ENCODE measurements around the gene NCKAP5L. TPM values are rescaled to one million over a fixed set of nuclear protein-coding genes. Genes with fewer than 3 reads are reported as not detected.

Gene NCKAP5L
- total RNA-seq, 1 donor from 2014 or later: 64.3 TPM

DNA sequence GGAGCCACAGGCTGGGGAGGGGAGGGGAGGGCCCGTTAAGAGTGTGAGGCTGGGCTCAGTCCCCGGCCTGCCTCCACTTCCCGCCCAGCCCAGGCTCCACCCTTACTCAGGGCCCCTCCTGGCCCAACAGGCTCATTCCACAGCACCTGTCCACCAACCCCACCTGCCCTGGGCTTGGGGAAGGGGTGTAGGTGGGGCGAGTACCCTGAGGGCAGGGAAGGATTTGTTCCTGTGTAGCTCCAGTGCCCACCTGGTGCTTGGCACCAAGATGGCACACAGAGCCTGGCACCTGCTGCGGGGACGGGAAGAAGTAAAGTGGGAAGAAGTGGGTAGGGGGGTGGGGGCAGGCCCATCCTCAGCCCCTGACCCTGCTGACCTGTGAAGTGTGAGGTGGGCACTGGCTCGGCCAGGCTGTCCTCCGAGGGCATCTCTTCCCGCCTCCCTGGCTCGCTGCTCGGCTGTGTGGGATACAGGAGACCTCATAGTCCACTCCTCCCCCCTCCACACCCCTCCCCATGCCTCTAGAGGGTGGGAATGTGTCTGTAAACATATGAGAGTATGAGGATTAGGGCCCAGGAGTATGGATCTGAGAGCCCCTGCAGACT lies 35.1 kb downstream of the NCKAP5L start:
- no peaks in the 10 kb centered on the region for H3K36me3 Mint-ChIP-seq (ENCODE audit: unreplicated experiment)
- no peak overlapping the region for H3K4me3 Mint-ChIP-seq (ENCODE audit: unreplicated experiment)
- no peaks in the 10 kb centered on the region for H3K4me1 Mint-ChIP-seq (ENCODE audit: low read depth, unreplicated experiment)
- TF ChIP-seq, protein P1, sequence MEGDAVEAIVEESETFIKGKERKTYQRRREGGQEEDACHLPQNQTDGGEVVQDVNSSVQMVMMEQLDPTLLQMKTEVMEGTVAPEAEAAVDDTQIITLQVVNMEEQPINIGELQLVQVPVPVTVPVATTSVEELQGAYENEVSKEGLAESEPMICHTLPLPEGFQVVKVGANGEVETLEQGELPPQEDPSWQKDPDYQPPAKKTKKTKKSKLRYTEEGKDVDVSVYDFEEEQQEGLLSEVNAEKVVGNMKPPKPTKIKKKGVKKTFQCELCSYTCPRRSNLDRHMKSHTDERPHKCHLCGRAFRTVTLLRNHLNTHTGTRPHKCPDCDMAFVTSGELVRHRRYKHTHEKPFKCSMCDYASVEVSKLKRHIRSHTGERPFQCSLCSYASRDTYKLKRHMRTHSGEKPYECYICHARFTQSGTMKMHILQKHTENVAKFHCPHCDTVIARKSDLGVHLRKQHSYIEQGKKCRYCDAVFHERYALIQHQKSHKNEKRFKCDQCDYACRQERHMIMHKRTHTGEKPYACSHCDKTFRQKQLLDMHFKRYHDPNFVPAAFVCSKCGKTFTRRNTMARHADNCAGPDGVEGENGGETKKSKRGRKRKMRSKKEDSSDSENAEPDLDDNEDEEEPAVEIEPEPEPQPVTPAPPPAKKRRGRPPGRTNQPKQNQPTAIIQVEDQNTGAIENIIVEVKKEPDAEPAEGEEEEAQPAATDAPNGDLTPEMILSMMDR (IDR thresholded peaks at IDR 0.05; ENCODE audit: partially characterized antibody, unreplicated experiment): no peak
- no peak overlapping the region for H3K27ac Mint-ChIP-seq (ENCODE audit: unreplicated experiment)
- peaks cover 4% of the 10 kb centered on the region for H3K9me3 Mint-ChIP-seq (ENCODE audit: unreplicated experiment)
- no peak for DNase-seq
- peaks cover 6% of the 10 kb centered on the region for H3K27me3 Mint-ChIP-seq (ENCODE audit: unreplicated experiment)

DNA sequence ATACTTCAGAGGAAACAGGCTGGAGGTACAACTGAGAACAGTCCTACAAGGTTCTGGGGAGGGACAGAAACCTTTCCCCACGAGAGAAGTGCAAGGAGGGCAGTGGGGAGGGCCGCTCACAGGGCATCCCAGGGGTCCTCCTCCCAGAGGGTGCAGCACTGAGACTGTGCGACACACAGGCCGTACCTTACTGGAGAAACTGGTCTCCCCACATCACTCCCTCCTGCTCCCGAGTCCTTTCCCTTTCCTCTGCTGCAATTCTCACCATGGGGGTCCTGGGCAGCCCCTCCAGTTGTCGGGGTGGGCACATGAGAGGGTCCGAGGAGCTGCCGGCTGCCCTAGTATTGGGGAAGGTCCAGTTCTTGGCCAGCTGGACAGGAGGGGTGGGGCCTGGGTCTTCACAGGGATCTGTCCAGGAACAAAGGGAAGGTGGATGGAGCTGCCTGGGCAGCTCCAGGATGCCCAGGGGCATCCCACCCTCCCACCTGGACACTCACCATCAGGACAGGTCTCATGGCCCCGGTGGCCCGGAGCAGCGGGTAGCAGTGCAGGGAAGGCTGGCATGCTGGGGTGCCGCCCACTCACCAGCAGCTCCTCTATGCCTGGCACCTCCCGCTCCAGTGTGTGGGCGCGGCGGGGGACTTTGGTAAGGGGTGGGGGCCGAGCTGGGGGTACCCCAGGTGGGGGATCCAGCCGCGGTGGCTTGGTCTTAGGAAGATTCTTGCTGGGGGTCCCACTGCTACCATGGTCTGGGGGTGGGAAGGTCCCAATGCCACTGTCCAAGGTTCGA lies 35.8 kb downstream of the NCKAP5L start:
- peaks cover 5% of the 10 kb centered on the region for H3K36me3 Mint-ChIP-seq (ENCODE audit: unreplicated experiment)
- H3K27ac Mint-ChIP-seq (ENCODE audit: unreplicated experiment): no peak overlapping the region
- no peak for DNase-seq
- H3K27me3 Mint-ChIP-seq (ENCODE audit: unreplicated experiment): peaks cover 6% of the 10 kb centered on the region
- TF ChIP-seq, protein P1 (IDR thresholded peaks at IDR 0.05; ENCODE audit: partially characterized antibody, unreplicated experiment): no peak
- no peaks in the 10 kb centered on the region for H3K4me1 Mint-ChIP-seq (ENCODE audit: low read depth, unreplicated experiment)
- peaks cover 8% of the 10 kb centered on the region for H3K9me3 Mint-ChIP-seq (ENCODE audit: unreplicated experiment)
- H3K4me3 Mint-ChIP-seq (ENCODE audit: unreplicated experiment): no peak overlapping the region

DNA sequence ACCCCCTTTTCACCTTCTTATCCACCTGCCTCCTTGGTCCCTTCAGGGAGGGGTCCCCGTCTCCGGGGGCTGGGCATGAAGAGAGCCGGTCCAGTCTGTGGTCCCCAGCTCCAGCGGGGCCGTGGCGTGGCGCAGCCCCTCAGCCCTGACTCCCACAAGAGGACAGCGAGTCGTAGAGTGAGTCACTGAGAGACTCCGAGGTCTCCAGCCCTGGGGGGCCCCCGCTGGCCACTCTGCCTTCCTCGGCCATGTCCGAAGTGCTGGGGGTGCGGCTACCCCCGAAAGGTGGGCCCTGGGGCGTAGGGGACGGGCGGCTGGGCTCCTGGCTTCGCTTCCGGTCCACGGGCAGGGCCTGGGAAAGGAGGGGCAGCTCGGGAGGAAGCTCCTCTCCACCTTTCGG lies 36.5 kb downstream of the NCKAP5L start:
- Mint-ChIP-seq H3K27me3 (ENCODE audit: unreplicated experiment) (peaks cover 6% of the 10 kb centered on the region), H3K4me3 (ENCODE audit: unreplicated experiment) (no peak overlapping the region), H3K4me1 (ENCODE audit: low read depth, unreplicated experiment) (no peaks in the 10 kb centered on the region), H3K27ac (ENCODE audit: unreplicated experiment) (no peak overlapping the region), H3K36me3 (ENCODE audit: unreplicated experiment) (peaks cover 6% of the 10 kb centered on the region), H3K9me3 (ENCODE audit: unreplicated experiment) (peaks cover 8% of the 10 kb centered on the region)
- DNase-seq: no peak
- TF ChIP-seq, protein P1 (IDR thresholded peaks at IDR 0.05; ENCODE audit: partially characterized antibody, unreplicated experiment): no peak

DNA sequence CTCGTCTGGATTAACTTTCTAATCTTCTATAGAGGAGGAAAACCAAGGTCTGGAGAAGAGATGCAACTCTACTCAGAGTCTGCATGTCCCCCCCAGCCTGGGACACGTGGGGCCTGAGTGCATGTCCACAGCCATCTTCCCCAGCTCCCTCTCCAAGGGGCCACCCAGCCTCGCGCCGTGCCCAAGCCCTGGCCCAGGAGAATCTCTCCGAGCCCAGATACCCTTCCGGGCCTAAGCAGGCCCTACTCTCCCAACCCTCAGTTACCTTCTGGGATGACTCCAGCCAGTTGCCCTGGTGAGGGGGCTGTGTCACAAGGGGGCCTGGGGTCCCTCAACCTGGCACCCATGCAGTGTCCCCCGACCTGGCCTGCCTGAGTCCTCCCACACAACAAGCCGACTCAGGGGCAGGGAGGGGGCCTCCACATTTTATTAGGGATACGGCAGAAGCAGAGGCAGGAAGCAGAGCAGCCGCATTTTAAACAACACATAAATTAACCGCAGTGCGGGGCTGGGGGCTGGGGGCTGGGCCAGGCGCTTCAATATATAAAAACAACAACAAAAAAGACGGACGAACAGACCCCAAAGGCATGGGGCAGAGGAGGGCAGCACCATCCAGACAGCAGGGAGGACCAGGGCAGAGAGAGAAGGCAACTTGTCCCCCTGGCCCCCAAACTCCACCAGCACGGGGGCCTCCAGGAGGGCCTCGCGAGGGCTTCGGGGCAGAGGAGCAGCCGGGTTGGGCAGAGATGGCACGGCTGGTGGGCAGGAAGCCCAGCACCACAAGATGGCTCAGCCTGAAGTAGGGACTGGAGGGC lies 37.3 kb downstream of the NCKAP5L start:
- Mint-ChIP-seq H3K4me3 (ENCODE audit: unreplicated experiment) (no peak overlapping the region), H3K36me3 (ENCODE audit: unreplicated experiment) (peaks cover 6% of the 10 kb centered on the region), H3K27me3 (ENCODE audit: unreplicated experiment) (peaks cover 6% of the 10 kb centered on the region), H3K9me3 (ENCODE audit: unreplicated experiment) (peaks cover 8% of the 10 kb centered on the region), H3K4me1 (ENCODE audit: low read depth, unreplicated experiment) (no peaks in the 10 kb centered on the region), H3K27ac (ENCODE audit: unreplicated experiment) (no peak overlapping the region)
- no peak for DNase-seq
- TF ChIP-seq, protein P1 (IDR thresholded peaks at IDR 0.05; ENCODE audit: partially characterized antibody, unreplicated experiment): no peak

All from glutamatergic neuron (in vitro differentiated cells).